Left ventricle myocardium inferior (tissue), 1 donor: Measurements from ENCODE around the gene BTBD1. TPM values are rescaled to one million over a fixed set of nuclear protein-coding genes. Genes with fewer than 3 reads are reported as not detected.

Experiments
- DNase-seq: peaks from one replicate; pipeline ENCODE4 v3.0.0-alpha.2; 2020
- H3K27ac ChIP-seq: fragments of 200-600 bp; replicated peaks from 2 replicates; pipeline ENCODE4 v1.8.0; 2021
- H3K27me3 ChIP-seq: fragments of 200-600 bp; 2 replicates; pipeline ENCODE4 v1.8.0; 2021; ENCODE audit warnings: low read depth
- H3K36me3 ChIP-seq: fragments of 200-600 bp; 2 replicates; pipeline ENCODE4 v1.8.0; 2021
- H3K4me1 ChIP-seq: fragments of 200-600 bp; 2 replicates; pipeline ENCODE4 v1.8.0; 2021
- H3K4me3 ChIP-seq: fragments of 200-600 bp; 2 replicates; pipeline ENCODE4 v1.8.0; 2021; ENCODE audit warnings: mild to moderate bottlenecking, moderate library complexity
- H3K9me3 ChIP-seq: fragments of 200-600 bp; replicated peaks from 2 replicates; pipeline ENCODE4 v1.8.0; 2021
- CTCF ChIP-seq: fragments of 200-600 bp; IDR thresholded peaks from 2 replicates; pipeline ENCODE4 v1.8.0; 2021; ENCODE audit warnings: antibody characterized with exemption, mild to moderate bottlenecking, borderline replicate concordance
- intact Hi-C: fragments of 100-400 bp; cut with micrococcal nuclease; formaldehyde crosslinking; loops from one replicate; pipeline ENCODE4 v1.11.0; 2022
- total RNA-seq: library from RNA; stranded (reverse); fragmentation: NEBNext Ultra II Directional; extraction: Animal tissue kit (Norgen Biotek cat#: 25700); gene quantifications from one replicate; pipeline ENCODE4 v1.2.1, GENCODE V29; 2021
- donor health status: DM: no; HTN: yes; CAD: no; lungs with severe emphysema.

Gene BTBD1
- total RNA-seq, 1 donor from 2014 or later, result 169 TPM

GRCh38 chr15:82972990-82973389 is 94.1 kb downstream of the BTBD1 start:
- H3K9me3 ChIP-seq, result no peaks in the 10 kb centered on the region
- H3K4me3 ChIP-seq, result no peak overlapping the region
- DNase-seq, result no peak
- intact Hi-C loops, result no loop called here
- TF ChIP-seq CTCF, result no peak
- H3K36me3 ChIP-seq, result no peaks in the 10 kb centered on the region
- H3K27me3 ChIP-seq, result no peaks in the 10 kb centered on the region
- no peak overlapping the region for H3K27ac ChIP-seq
- H3K4me1 ChIP-seq, result peaks cover 22% of the 10 kb centered on the region

GRCh38 chr15:82971218-82971984 is 95.7 kb downstream of the BTBD1 start:
- no peak for TF ChIP-seq CTCF

GRCh38 chr15:82970696-82971095 is 96.4 kb downstream of the BTBD1 start:
- H3K36me3 ChIP-seq, result no peaks in the 10 kb centered on the region
- TF ChIP-seq CTCF, result no peak
- no peak for DNase-seq
- no peaks in the 10 kb centered on the region for H3K9me3 ChIP-seq
- H3K27me3 ChIP-seq, result no peaks in the 10 kb centered on the region
- intact Hi-C loops, result no loop called here
- H3K4me3 ChIP-seq, result peak overlapping the region; percentile 18
- H3K27ac ChIP-seq, result peak overlapping the region; percentile 49
- peaks cover 22% of the 10 kb centered on the region for H3K4me1 ChIP-seq

More at GRCh38 chr15:82971218-82971984, 95.7 kb downstream of the BTBD1 start:
- H3K27me3 ChIP-seq, result no peaks in the 10 kb centered on the region
- no peaks in the 10 kb centered on the region for H3K36me3 ChIP-seq
- peak overlapping the region; percentile 18 for H3K4me3 ChIP-seq
- no peaks in the 10 kb centered on the region for H3K9me3 ChIP-seq
- H3K4me1 ChIP-seq, result peaks cover 22% of the 10 kb centered on the region
- no peak for DNase-seq
- intact Hi-C loops, result no loop called here
- peak overlapping the region; percentile 49 for H3K27ac ChIP-seq

GRCh38 chr15:82970078-82970686 is 96.9 kb downstream of the BTBD1 start:
- Histone ChIP-seq H3K27me3 (no peaks in the 10 kb centered on the region), H3K9me3 (no peaks in the 10 kb centered on the region), H3K4me3 (no peak overlapping the region), H3K27ac (peak overlapping the region; percentile 49), H3K4me1 (peaks cover 22% of the 10 kb centered on the region), H3K36me3 (no peaks in the 10 kb centered on the region)
- DNase-seq, result no peak
- no peak for TF ChIP-seq CTCF
- intact Hi-C loops, result no loop called here

GRCh38 chr15:82969353-82969752 is 97.7 kb downstream of the BTBD1 start:
- no peaks in the 10 kb centered on the region for H3K9me3 ChIP-seq
- H3K36me3 ChIP-seq, result no peaks in the 10 kb centered on the region
- no peaks in the 10 kb centered on the region for H3K27me3 ChIP-seq
- intact Hi-C loops, result no loop called here
- H3K4me3 ChIP-seq, result no peak overlapping the region
- DNase-seq, result no peak
- peaks cover 22% of the 10 kb centered on the region for H3K4me1 ChIP-seq
- no peak overlapping the region for H3K27ac ChIP-seq
- TF ChIP-seq CTCF, result no peak
